HPDE6-E6E7 (cell line): Measurements from ENCODE around the gene FHL3.
A peak's percentile ranks its signal among the peaks of the same experiment; 100 is the strongest.

Experiments used
- DNase-seq: peaks from one replicate; pipeline ENCODE4 v3.0.0; 2011; ENCODE audit warnings: missing footprints; ENCODE audit errors: extremely low spot score

FHL3 gene

GRCh38 chr1:38005195-38006007 is at the start of gene FHL3:
TSS of gene FHL3 (minus strand) at chr1:38005514. CDS start at chr1:37999412, 6,102 bp downstream.
- no peak for DNase-seq

- DNase-seq, result no peak
Observed at GRCh38 chr1:38053416-38054091, 48.2 kb upstream of the FHL3 start.

- DNase-seq, result no peak
Observed at GRCh38 chr1:38052750-38053415, 47.6 kb upstream of the FHL3 start.

- no peak for DNase-seq
Observed at GRCh38 chr1:38051079-38051543, 45.8 kb upstream of the FHL3 start.

- DNase-seq, result no peak
Observed at GRCh38 chr1:38050397-38051078, 45.2 kb upstream of the FHL3 start.

- peak; percentile 53 for DNase-seq
Observed at GRCh38 chr1:38047603-38048141, 42.4 kb upstream of the FHL3 start.

- DNase-seq, result peak; percentile 83
Observed at GRCh38 chr1:38046884-38047602, 41.7 kb upstream of the FHL3 start.

GRCh38 chr1:38046333-38046883 is 41.1 kb upstream of the FHL3 start, which contains the start of gene POU3F1:
TSS of gene POU3F1 (minus strand) at chr1:38046793. CDS start at chr1:38046743, 50 bp downstream.
- DNase-seq, result no peak

GRCh38 chr1:38045401-38046332 is 40.4 kb upstream of the FHL3 start:
- DNase-seq, result no peak

- DNase-seq, result no peak
Observed at GRCh38 chr1:38044221-38045215, 39.2 kb upstream of the FHL3 start.

- no peak for DNase-seq
Observed at GRCh38 chr1:38043036-38043747, 37.9 kb upstream of the FHL3 start.

- DNase-seq, result no peak
Observed at GRCh38 chr1:38041936-38042834, 36.9 kb upstream of the FHL3 start.

GRCh38 chr1:38039331-38040088 is 34.2 kb upstream of the FHL3 start:
- DNase-seq, result no peak

- DNase-seq, result peak; percentile 54
Observed at GRCh38 chr1:38038861-38039260, 33.5 kb upstream of the FHL3 start.

GRCh38 chr1:38037221-38037939 is 32.1 kb upstream of the FHL3 start:
- DNase-seq, result no peak
